Natural killer cell (primary cell): Measurements from ENCODE around the gene BCL2. TPM values are rescaled to one million over a fixed set of nuclear protein-coding genes. Genes with fewer than 3 reads are reported as not detected.

Experiments
- ATAC-seq, 3 donors: fragments of 150-1000 bp in 2 of 3; fragments of 200-7000 bp in 1 of 3; cut with Tn5 transposase; 1 replicate in 1 of 3; 2 replicates in 2 of 3; pipeline ENCODE4 v1.10.0; 2021; ENCODE audit warnings: mild to moderate bottlenecking in 2 of 3, moderate library complexity in 2 of 3
- DNase-seq, 2 donors: peaks; one replicate each; pipeline versions ENCODE4 v3.0.0 to v3.0.0-alpha.2; 2013 to 2021; ENCODE audit warnings: mixed read lengths in 1 of 2
- H3K27ac ChIP-seq: one replicate; pipeline ENCODE4 v1.5.1; 2013; ENCODE audit warnings: mild to moderate bottlenecking, low read length
- H3K27me3 ChIP-seq: one replicate; pipeline ENCODE4 v1.6.1; 2013; ENCODE audit warnings: low read length; ENCODE audit not compliant: control insufficient read depth, insufficient read depth
- H3K36me3 ChIP-seq: one replicate; pipeline ENCODE4 v1.6.1; 2013; ENCODE audit warnings: low read length; ENCODE audit not compliant: control insufficient read depth, insufficient read depth
- H3K4me1 ChIP-seq: one replicate; pipeline ENCODE4 v1.6.1; 2013; ENCODE audit warnings: low read length; ENCODE audit not compliant: control insufficient read depth, insufficient read depth
- H3K4me3 ChIP-seq: one replicate; pipeline ENCODE4 v1.5.1; 2013; ENCODE audit warnings: low read length
- H3K9me3 ChIP-seq: one replicate; pipeline ENCODE4 v1.6.1; 2013; ENCODE audit warnings: low read length; ENCODE audit not compliant: control insufficient read depth, insufficient read depth
- H3K27ac Mint-ChIP-seq, 2 donors: one replicate each; pipeline ENCODE4 v1.8.0; 2022; ENCODE audit warnings: mild to moderate bottlenecking in 2 of 2, mixed read lengths in 2 of 2, moderate library complexity in 1 of 2
- H3K27me3 Mint-ChIP-seq, 2 donors: one replicate each; pipeline ENCODE4 v1.8.0; 2022; ENCODE audit warnings: low read depth in 2 of 2, mixed read lengths in 2 of 2
- H3K36me3 Mint-ChIP-seq: one replicate; pipeline ENCODE4 v1.8.0; 2022; ENCODE audit warnings: mixed read lengths
- H3K4me1 Mint-ChIP-seq, 2 donors: one replicate each; pipeline ENCODE4 v1.8.0; 2022; ENCODE audit warnings: mixed read lengths in 2 of 2
- H3K4me3 Mint-ChIP-seq: one replicate; pipeline ENCODE4 v1.8.0; 2022; ENCODE audit warnings: mild to moderate bottlenecking, moderate library complexity, mixed read lengths
- H3K9me3 Mint-ChIP-seq, 2 donors: one replicate each; pipeline ENCODE4 v1.8.0; 2022; ENCODE audit warnings: mixed read lengths in 2 of 2
- WGBS: methylation state at CpG from one replicate; pipeline ENCODE4 v1.1.7; 2013; ENCODE audit warnings: missing lambda C conversion rate; ENCODE audit not compliant: insufficient coverage; 5-methylcytosine and 5-hydroxymethylcytosine counted together
- intact Hi-C: fragments of 100-400 bp; cut with micrococcal nuclease; formaldehyde crosslinking; loops from one replicate; pipeline ENCODE4 v1.14.2; 2022
- total RNA-seq, 4 donors: library from RNA; stranded (reverse); fragments of 120-200 nt in 1 of 4; gene quantifications; one replicate each; pipeline versions ENCODE4 v1.2.3 to v1.2.4, GENCODE V29; 2013 to 2022
- TF ChIP-seq, protein P1 (sequence below): fragments of 200-600 bp; IDR thresholded peaks from one replicate; pipeline ENCODE4 v1.8.0; 2022; ENCODE audit warnings: antibody characterized with exemption

BCL2 gene
- total RNA-seq, 3 donors from 2014 or later (not counting 1 experiment from before 2014, with no cell fraction given) = 28.2 to 64.2 (median 33.4) TPM

GRCh38 chr18:63356272-63356896, 36.8 kb upstream of the BCL2 start:
- H3K9me3 Mint-ChIP-seq = no peaks in the 10 kb centered on the region
- no peaks in the 10 kb centered on the region for H3K36me3 Mint-ChIP-seq
- ATAC-seq (no peak), DNase-seq (no peak)
- Histone ChIP-seq H3K4me1 (no peaks in the 10 kb centered on the region), H3K27ac (no peak overlapping the region), H3K9me3 (no peaks in the 10 kb centered on the region), H3K4me3 (no peak overlapping the region), H3K36me3 (peaks cover 23% of the 10 kb centered on the region), H3K27me3 (no peaks in the 10 kb centered on the region)
- TF ChIP-seq, protein P1, sequence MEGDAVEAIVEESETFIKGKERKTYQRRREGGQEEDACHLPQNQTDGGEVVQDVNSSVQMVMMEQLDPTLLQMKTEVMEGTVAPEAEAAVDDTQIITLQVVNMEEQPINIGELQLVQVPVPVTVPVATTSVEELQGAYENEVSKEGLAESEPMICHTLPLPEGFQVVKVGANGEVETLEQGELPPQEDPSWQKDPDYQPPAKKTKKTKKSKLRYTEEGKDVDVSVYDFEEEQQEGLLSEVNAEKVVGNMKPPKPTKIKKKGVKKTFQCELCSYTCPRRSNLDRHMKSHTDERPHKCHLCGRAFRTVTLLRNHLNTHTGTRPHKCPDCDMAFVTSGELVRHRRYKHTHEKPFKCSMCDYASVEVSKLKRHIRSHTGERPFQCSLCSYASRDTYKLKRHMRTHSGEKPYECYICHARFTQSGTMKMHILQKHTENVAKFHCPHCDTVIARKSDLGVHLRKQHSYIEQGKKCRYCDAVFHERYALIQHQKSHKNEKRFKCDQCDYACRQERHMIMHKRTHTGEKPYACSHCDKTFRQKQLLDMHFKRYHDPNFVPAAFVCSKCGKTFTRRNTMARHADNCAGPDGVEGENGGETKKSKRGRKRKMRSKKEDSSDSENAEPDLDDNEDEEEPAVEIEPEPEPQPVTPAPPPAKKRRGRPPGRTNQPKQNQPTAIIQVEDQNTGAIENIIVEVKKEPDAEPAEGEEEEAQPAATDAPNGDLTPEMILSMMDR = no peak
- WGBS = 93% methylated on average over 4 of the region's 7 CpGs
- intact Hi-C loops = no loop called here
- no peak overlapping the region for H3K4me3 Mint-ChIP-seq
- H3K27ac Mint-ChIP-seq = no peak overlapping the region
- no peaks in the 10 kb centered on the region for H3K27me3 Mint-ChIP-seq
- no peaks in the 10 kb centered on the region for H3K4me1 Mint-ChIP-seq

DNA sequence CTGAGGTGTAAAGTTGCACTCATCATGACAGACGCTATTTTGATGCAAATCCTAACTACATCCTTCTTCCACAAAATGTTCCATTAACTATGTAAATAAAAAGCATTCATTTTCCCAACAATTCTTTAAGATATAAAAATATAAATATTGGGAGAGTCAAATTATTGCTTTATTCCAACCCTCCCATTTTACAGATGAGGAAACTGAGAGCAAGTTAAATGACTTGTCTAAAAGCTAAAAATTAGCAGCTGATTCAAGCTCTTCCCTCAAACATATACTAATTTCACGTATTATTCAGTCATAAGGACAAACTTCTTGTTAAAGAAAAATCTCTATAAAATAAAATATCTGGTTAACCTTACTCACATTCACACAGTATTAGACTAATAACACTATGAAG, 30.7 kb upstream of the BCL2 start:
- DNase-seq (no peak), ATAC-seq (no peak)
- no peak overlapping the region for H3K4me3 ChIP-seq
- intact Hi-C loops = no loop called here
- no peak overlapping the region for H3K27ac ChIP-seq
- Mint-ChIP-seq H3K36me3 (no peaks in the 10 kb centered on the region), H3K4me3 (no peak overlapping the region), H3K9me3 (no peaks in the 10 kb centered on the region), H3K4me1 (peaks cover 0 to 2% of the 10 kb centered on the region in 2 donors), H3K27me3 (no peaks in the 10 kb centered on the region), H3K27ac (no peak overlapping the region)
- no peaks in the 10 kb centered on the region for H3K27me3 ChIP-seq
- TF ChIP-seq, protein P1 = no peak
- no peaks in the 10 kb centered on the region for H3K9me3 ChIP-seq
- no peaks in the 10 kb centered on the region for H3K4me1 ChIP-seq
- peaks cover 26% of the 10 kb centered on the region for H3K36me3 ChIP-seq
- WGBS = 100% methylated on average over 1 of the region's 2 CpGs

DNA sequence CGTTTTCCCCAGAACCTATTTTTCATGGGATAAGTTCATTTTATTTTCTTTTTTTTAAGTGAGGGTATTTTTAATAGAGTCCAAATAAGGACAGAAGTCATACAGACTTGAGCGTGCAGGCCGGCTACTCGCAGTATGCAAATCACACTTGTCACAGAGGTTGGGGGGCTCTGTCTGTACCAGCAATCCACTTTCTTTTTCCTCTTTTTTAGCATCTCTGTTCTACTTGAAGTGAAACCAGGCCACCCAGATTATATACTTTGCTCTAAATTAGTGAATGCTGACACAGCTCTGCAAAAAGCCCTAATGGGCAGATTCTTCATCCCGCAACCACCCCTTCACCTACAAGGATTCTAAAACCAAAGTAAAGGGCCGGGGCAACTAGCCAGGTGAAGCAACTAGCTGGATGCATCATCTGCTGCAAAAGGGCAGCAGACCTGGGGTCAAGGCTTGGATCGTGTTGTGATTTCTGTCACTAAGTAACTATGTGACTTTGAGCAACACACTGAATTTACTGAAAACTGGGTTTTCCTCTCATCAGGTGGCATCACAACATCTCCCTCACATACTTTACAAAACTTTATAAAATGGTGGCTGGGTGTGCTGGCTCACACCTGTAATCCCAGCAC, 29.1 kb upstream of the BCL2 start:
- intact Hi-C loops = no loop called here
- no peaks in the 10 kb centered on the region for H3K9me3 Mint-ChIP-seq
- peaks cover 23% of the 10 kb centered on the region for H3K36me3 ChIP-seq
- ATAC-seq = no peak
- H3K27ac Mint-ChIP-seq = no peak overlapping the region
- no peak for DNase-seq
- H3K27me3 Mint-ChIP-seq = no peaks in the 10 kb centered on the region
- H3K9me3 ChIP-seq = no peaks in the 10 kb centered on the region
- H3K4me3 ChIP-seq = no peak overlapping the region
- 90% methylated on average over 7 of the region's 7 CpGs for WGBS
- H3K4me3 Mint-ChIP-seq = no peak overlapping the region
- TF ChIP-seq, protein P1 = no peak
- no peaks in the 10 kb centered on the region for H3K4me1 ChIP-seq
- H3K36me3 Mint-ChIP-seq = no peaks in the 10 kb centered on the region
- no peak overlapping the region for H3K27ac ChIP-seq
- no peaks in the 10 kb centered on the region for H3K27me3 ChIP-seq
- H3K4me1 Mint-ChIP-seq = peaks cover 0 to 5% of the 10 kb centered on the region in 2 donors
